Thyroid gland (tissue), 4 donors: ENCODE results near the gene TMEM131. TPM values are rescaled to one million over a fixed set of nuclear protein-coding genes. Genes with fewer than 3 reads are reported as not detected.

ENCODE experiments used
- DNase-seq, 2 donors: peaks; one replicate each; pipeline ENCODE4 v3.0.0-alpha.2; 2019
- H3K27ac ChIP-seq, 3 donors: fragments of 200-600 bp; sonication (generic); 1 replicate in 2 of 3; 2 replicates in 1 of 3; pipeline ENCODE4 v1.5.1; 2016 to 2019; ENCODE audit warnings: mild to moderate bottlenecking in 1 of 3, moderate library complexity in 1 of 3
- H3K27me3 ChIP-seq: fragments of 200-600 bp; sonication (generic); one replicate; pipeline ENCODE4 v1.5.1; 2019
- H3K36me3 ChIP-seq, 2 donors: fragments of 200-600 bp; sonication (generic); one replicate each; pipeline ENCODE4 v1.5.1; 2016 to 2019
- H3K4me1 ChIP-seq, 2 donors: fragments of 200-600 bp; sonication (generic); one replicate each; pipeline ENCODE4 v1.5.1; 2017 to 2019
- H3K4me3 ChIP-seq, 3 donors: fragments of 200-600 bp; sonication (generic); replicated peaks in 1 of 3; 1 replicate in 2 of 3; 2 replicates in 1 of 3; pipeline ENCODE4 v1.5.1; 2016; ENCODE audit warnings: mild to moderate bottlenecking in 1 of 3
- H3K9me3 ChIP-seq: fragments of 200-600 bp; sonication (generic); one replicate; pipeline ENCODE4 v1.5.1; 2017
- POLR2A ChIP-seq, 2 donors: fragments of 450-650 bp; IDR thresholded peaks; one replicate each; pipeline ENCODE4 v1.6.1; 2017; ENCODE audit warnings: antibody characterized with exemption in 2 of 2, mild to moderate bottlenecking in 2 of 2, moderate library complexity in 1 of 2
- WGBS, 2 donors: methylation state at CpG; one replicate each; pipeline ENCODE4 v1.1.5; 2017; 5-methylcytosine and 5-hydroxymethylcytosine counted together
- intact Hi-C: fragments of 100-400 bp; cut with DNase I; formaldehyde crosslinking; loops from one replicate; pipeline ENCODE4 v1.15.1; 2023
- total RNA-seq, 4 donors: library from RNA; depleted of rRNA; stranded (reverse); fragments of >200 nt; gene quantifications; one replicate each; pipeline ENCODE4 v1.2.3, GENCODE V29; 2016
- TF ChIP-seq, protein P1 (sequence below), 6 experiments: fragments of 200-600 bp in 3 of 6; fragments of 450-650 bp in 3 of 6; sonication (generic) in 3 of 6; IDR thresholded peaks; one replicate each; pipeline ENCODE4 v1.5.1; 2016 to 2019; ENCODE audit warnings: antibody characterized with exemption in 6 of 6, mild to moderate bottlenecking in 2 of 6, inconsistent platforms in 1 of 6, moderate library complexity in 1 of 6

Gene TMEM131
- total RNA-seq, 4 donors from 2014 or later, result 28.6 to 47.0 (median 35.2) TPM

DNA sequence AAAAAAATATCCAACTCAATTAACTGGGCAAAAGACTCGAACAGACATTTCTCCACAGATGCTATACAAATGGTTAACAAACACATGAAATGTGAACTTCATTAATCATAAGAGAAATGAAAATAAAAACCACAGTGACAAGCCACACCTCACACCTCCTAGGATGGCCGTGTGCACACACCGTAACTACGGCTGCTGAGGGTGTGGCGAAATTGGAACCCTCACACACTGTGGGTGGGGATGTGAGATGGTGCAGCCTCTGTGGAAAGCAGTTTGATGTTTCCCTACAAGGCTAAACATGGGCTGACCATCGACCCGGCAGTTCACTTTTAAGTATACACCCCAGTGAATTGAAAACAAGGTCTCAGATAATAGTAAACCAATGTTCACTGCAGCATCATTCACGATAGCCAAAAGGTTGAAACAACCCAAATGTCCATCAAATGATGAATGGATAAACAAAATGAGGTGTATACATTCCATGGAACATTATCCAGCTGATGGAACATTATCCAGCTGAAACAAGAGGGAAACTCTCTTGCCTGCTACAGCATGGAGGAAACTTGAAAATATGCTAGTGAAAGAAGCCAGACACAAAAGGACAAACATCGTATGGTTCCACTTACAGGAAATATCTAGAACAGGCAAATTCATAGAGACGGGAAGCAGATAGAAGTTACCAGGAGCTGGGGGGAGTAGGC, 250.1 kb downstream of the TMEM131 start:
- Histone ChIP-seq H3K27ac (no peak overlapping the region), H3K4me3 (no peak overlapping the region), H3K9me3 (no peaks in the 10 kb centered on the region), H3K27me3 (no peaks in the 10 kb centered on the region), H3K4me1 (no peaks in the 10 kb centered on the region), H3K36me3 (no peaks in the 10 kb centered on the region)
- intact Hi-C loops, result no loop called here
- WGBS, 2 donors, result 80 to 85% methylated on average over 10 of the region's 10 CpGs
- no peak for TF ChIP-seq POLR2A (IDR thresholded peaks at IDR 0.05)
- TF ChIP-seq, protein P1, sequence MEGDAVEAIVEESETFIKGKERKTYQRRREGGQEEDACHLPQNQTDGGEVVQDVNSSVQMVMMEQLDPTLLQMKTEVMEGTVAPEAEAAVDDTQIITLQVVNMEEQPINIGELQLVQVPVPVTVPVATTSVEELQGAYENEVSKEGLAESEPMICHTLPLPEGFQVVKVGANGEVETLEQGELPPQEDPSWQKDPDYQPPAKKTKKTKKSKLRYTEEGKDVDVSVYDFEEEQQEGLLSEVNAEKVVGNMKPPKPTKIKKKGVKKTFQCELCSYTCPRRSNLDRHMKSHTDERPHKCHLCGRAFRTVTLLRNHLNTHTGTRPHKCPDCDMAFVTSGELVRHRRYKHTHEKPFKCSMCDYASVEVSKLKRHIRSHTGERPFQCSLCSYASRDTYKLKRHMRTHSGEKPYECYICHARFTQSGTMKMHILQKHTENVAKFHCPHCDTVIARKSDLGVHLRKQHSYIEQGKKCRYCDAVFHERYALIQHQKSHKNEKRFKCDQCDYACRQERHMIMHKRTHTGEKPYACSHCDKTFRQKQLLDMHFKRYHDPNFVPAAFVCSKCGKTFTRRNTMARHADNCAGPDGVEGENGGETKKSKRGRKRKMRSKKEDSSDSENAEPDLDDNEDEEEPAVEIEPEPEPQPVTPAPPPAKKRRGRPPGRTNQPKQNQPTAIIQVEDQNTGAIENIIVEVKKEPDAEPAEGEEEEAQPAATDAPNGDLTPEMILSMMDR (IDR thresholded peaks at IDR 0.05), result no peak
- DNase-seq, result no peak

DNA sequence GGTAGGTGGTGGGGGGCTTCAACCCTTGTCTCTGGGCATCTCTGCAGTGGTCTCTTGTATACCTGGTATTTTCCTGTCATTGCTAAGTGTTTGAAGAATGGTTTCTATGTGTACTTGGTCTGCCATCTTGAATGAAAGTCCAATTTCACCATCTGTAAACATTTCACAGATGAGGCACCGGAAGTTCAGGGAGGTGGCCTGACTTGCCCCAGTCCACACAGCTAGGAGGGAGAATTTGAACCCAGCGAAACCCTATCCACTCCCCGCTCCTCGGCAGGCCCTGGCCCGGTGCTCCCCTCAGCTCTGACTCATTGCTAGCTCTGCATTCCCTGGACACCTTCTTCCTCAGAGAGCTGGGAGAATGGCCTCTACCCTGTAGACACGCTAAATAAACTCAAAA, 251.8 kb downstream of the TMEM131 start:
- Histone ChIP-seq H3K27ac (no peak overlapping the region), H3K9me3 (no peaks in the 10 kb centered on the region), H3K36me3 (no peaks in the 10 kb centered on the region), H3K4me1 (no peaks in the 10 kb centered on the region), H3K27me3 (no peaks in the 10 kb centered on the region), H3K4me3 (no peak overlapping the region)
- WGBS, 2 donors, result 97 to 99% methylated on average over 6 of the region's 6 CpGs
- DNase-seq, result no peak
- no peak for TF ChIP-seq POLR2A (IDR thresholded peaks at IDR 0.05)
- TF ChIP-seq, protein P1 (IDR thresholded peaks at IDR 0.05), result no peak
- intact Hi-C loops, result no loop called here

DNA sequence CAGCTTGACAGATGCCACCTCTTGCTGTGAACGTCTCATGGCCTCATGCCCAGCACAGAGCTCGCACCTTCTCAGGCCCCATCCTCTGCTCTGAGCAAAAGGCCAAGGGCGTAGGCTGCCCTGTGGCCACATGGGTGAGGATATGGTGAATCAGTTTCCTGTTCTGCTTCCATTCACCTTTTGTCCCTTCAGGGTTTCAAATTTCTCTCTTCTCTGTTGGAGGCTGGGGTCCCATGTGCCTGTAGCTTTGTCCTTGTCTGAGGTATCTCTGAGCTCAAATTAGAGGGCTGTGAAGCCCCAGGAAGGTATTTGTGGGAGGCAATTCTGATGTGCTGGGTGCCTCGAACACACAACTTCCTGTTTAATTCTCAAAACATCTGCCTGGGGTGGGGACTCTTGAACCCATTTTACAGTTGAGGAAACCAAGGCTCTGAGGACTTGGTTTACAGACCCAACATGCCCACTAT, 253.3 kb downstream of the TMEM131 start:
- Histone ChIP-seq H3K27me3 (no peaks in the 10 kb centered on the region), H3K4me1 (no peaks in the 10 kb centered on the region), H3K36me3 (no peaks in the 10 kb centered on the region), H3K27ac (no peak overlapping the region), H3K4me3 (no peak overlapping the region), H3K9me3 (no peaks in the 10 kb centered on the region)
- intact Hi-C loops, result no loop called here
- TF ChIP-seq, protein P1 (IDR thresholded peaks at IDR 0.05), result no peak
- TF ChIP-seq POLR2A (IDR thresholded peaks at IDR 0.05), result no peak
- WGBS, 2 donors, result 71 to 88% methylated on average over 4 of the region's 4 CpGs
- DNase-seq, result no peak

DNA sequence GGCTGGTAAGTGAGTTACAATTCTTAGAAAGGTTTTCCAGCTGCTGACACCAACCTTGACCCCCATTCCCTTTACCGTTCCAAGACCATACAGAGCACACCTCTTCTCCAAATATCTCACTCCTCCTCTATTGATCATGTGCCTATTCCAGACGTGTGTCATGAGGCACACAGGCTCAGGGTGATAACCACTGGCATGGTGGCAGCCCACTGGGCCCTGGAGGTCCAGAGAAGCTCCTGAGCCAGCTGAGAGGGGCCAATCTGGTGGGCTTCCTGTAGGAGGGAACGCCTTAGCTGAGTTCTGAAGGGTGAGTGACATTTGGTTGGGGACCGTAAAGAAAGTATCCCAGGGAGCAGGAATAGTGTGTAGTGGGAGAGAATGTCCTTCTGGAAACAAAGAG, 254.1 kb downstream of the TMEM131 start:
- 88 to 90% methylated on average over 4 of the region's 4 CpGs for WGBS, 2 donors
- intact Hi-C loops, result no loop called here
- H3K9me3 ChIP-seq, result no peaks in the 10 kb centered on the region
- DNase-seq, result no peak
- H3K4me3 ChIP-seq, result no peak overlapping the region
- H3K36me3 ChIP-seq, result no peaks in the 10 kb centered on the region
- TF ChIP-seq, protein P1 (IDR thresholded peaks at IDR 0.05), result no peak
- no peak for TF ChIP-seq POLR2A (IDR thresholded peaks at IDR 0.05)
- no peaks in the 10 kb centered on the region for H3K4me1 ChIP-seq
- H3K27ac ChIP-seq, result no peak overlapping the region
- no peaks in the 10 kb centered on the region for H3K27me3 ChIP-seq

DNA sequence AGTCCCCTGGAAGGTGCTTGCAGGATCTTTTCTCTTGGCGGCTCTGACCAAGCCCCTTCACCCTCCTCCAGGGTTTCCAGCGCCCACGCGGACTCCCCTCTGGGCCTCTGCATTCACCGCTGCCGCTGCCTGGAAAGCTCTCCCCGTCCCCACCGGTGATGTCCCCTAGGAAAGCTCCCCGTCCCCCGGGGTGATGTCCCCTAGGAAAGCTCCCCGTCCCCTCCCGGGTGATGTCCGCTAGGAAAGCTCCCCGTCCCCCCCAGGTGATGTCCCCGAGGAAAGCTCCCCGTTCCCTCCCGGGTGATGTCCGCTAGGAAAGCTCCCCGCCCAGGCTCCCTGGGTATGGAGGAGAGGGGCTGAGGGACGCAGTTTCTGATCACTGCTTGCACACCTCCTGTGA, 254.5 kb downstream of the TMEM131 start:
- no peaks in the 10 kb centered on the region for H3K36me3 ChIP-seq
- no peak overlapping the region for H3K4me3 ChIP-seq
- TF ChIP-seq POLR2A (IDR thresholded peaks at IDR 0.05), result no peak
- TF ChIP-seq, protein P1 (IDR thresholded peaks at IDR 0.05), result no peak
- H3K27ac ChIP-seq, result no peak overlapping the region
- WGBS, 2 donors, result 92 to 96% methylated on average over 13 to 20 of the region's 20 CpGs
- no peaks in the 10 kb centered on the region for H3K27me3 ChIP-seq
- no peaks in the 10 kb centered on the region for H3K9me3 ChIP-seq
- no peaks in the 10 kb centered on the region for H3K4me1 ChIP-seq
- no peak for DNase-seq
- intact Hi-C loops, result no loop called here
